H1 (cell line): ENCODE measurements around the gene MYBPC3.
"Not testable (repeated sequence)": the region's sequence is repeated elsewhere in the genome, so short reads cannot be mapped to it uniquely, and the experiment has no call there.

Source experiments
- ASH2L ChIP-seq: fragments of 200-600, 300-600 bp; sonication (generic); IDR thresholded peaks from one replicate; pipeline ENCODE4 v1.7.1; 2017; ENCODE audit warnings: low read length
- ATF2 ChIP-seq: IDR thresholded peaks from 2 replicates; pipeline ENCODE4 v1.6.1; 2012; ENCODE audit warnings: low read length, inconsistent platforms
- EP300 ChIP-seq, 2 experiments: IDR thresholded peaks; 1 replicate in 1 of 2; 2 replicates in 1 of 2; pipeline ENCODE4 v1.6.1; 2011 to 2012; ENCODE audit warnings: low read depth in 2 of 2, low read length in 2 of 2, mild to moderate bottlenecking in 2 of 2, borderline replicate concordance in 1 of 2, inconsistent platforms in 1 of 2, moderate library complexity in 1 of 2
- HDAC2 ChIP-seq, 2 experiments: fragments of 300-600 bp in 1 of 2; sonication (generic) in 1 of 2; IDR thresholded peaks; 2 replicates each; pipeline ENCODE4 v1.6.1; 2011 to 2012; ENCODE audit warnings: low read depth in 2 of 2, low read length in 2 of 2, mild to moderate bottlenecking in 2 of 2, moderate library complexity in 2 of 2, borderline replicate concordance in 1 of 2, inconsistent platforms in 1 of 2
- JUN ChIP-seq: IDR thresholded peaks from 2 replicates; pipeline ENCODE4 v1.6.1; 2011; ENCODE audit warnings: low read depth, mild to moderate bottlenecking, improper control_type of control experiment, low read length
- JUND ChIP-seq: IDR thresholded peaks from 2 replicates; pipeline ENCODE4 v1.6.1; 2011; ENCODE audit warnings: mild to moderate bottlenecking, improper control_type of control experiment, low read length
- POLR2A ChIP-seq, 2 experiments: IDR thresholded peaks; 1 replicate in 1 of 2; 2 replicates in 1 of 2; pipeline ENCODE4 v1.6.1; 2011; ENCODE audit warnings: low read depth in 2 of 2, low read length in 2 of 2, mild to moderate bottlenecking in 2 of 2; ENCODE audit errors: control extremely low read depth in 1 of 2
- RFX5 ChIP-seq: IDR thresholded peaks from 2 replicates; pipeline ENCODE4 v1.6.1; 2011; ENCODE audit warnings: low read depth, low read length, improper control_type of control experiment, borderline replicate concordance
- RNF2 ChIP-seq: fragments of 200-900, 300-1000 bp; sonication (generic); IDR thresholded peaks from 2 replicates; pipeline ENCODE4 v1.7.1; 2016; ENCODE audit warnings: borderline replicate concordance, low read depth, mild to moderate bottlenecking, antibody characterized with exemption, low read length; ENCODE audit not compliant: poor library complexity, severe bottlenecking; ENCODE audit errors: missing control alignments
- SUZ12 ChIP-seq: fragments of 200-600 bp; sonication (generic); IDR thresholded peaks from 2 replicates; pipeline ENCODE4 v1.6.1; 2012; ENCODE audit warnings: mild to moderate bottlenecking, inconsistent platforms, low read length, moderate library complexity, mixed read lengths
- TF ChIP-seq, protein P1 (sequence below), 3 experiments: IDR thresholded peaks; 1 replicate in 2 of 3; 2 replicates in 1 of 3; pipeline versions ENCODE4 v1.5.1 to v1.6.1; 2011; ENCODE audit warnings: low read length in 3 of 3, mild to moderate bottlenecking in 3 of 3, inconsistent platforms in 2 of 3, low read depth in 1 of 3, moderate library complexity in 1 of 3; ENCODE audit not compliant: insufficient read depth in 1 of 3; ENCODE audit errors: control extremely low read depth in 1 of 3

- TF ChIP-seq ATF2; RFX5; SUZ12; JUND; EP300 (IDR thresholded peaks at IDR 0.05; ENCODE audit: borderline replicate concordance in 1 of 2, low read depth in 2 of 2, low read length in 2 of 2); ASH2L; HDAC2 (IDR thresholded peaks at IDR 0.05; ENCODE audit: borderline replicate concordance in 1 of 2, low read depth in 2 of 2, low read length in 2 of 2); POLR2A (IDR thresholded peaks at IDR 0.05; ENCODE audit: control extremely low read depth in 1 of 2, low read depth in 2 of 2, low read length in 2 of 2); JUN; RNF2: not testable (repeated sequence)
- TF ChIP-seq, protein P1, sequence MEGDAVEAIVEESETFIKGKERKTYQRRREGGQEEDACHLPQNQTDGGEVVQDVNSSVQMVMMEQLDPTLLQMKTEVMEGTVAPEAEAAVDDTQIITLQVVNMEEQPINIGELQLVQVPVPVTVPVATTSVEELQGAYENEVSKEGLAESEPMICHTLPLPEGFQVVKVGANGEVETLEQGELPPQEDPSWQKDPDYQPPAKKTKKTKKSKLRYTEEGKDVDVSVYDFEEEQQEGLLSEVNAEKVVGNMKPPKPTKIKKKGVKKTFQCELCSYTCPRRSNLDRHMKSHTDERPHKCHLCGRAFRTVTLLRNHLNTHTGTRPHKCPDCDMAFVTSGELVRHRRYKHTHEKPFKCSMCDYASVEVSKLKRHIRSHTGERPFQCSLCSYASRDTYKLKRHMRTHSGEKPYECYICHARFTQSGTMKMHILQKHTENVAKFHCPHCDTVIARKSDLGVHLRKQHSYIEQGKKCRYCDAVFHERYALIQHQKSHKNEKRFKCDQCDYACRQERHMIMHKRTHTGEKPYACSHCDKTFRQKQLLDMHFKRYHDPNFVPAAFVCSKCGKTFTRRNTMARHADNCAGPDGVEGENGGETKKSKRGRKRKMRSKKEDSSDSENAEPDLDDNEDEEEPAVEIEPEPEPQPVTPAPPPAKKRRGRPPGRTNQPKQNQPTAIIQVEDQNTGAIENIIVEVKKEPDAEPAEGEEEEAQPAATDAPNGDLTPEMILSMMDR (IDR thresholded peaks at IDR 0.05; ENCODE audit: control extremely low read depth in 1 of 3, insufficient read depth in 1 of 3, low read depth in 1 of 3, low read length in 3 of 3) = not testable (repeated sequence)
Measured at GRCh38 chr11:47316501-47316900, 36.0 kb downstream of the MYBPC3 start.
